GM18868 (cell line): ENCODE measurements around the gene SKAP1.
"Not testable (repeated sequence)": the region's sequence is repeated elsewhere in the genome, so short reads cannot be mapped to it uniquely, and the experiment has no call there.

Source experiments
- ATAC-seq: cut with Tn5 transposase; IDR thresholded peaks from one replicate; pipeline ENCODE4 v1.9.1; 2021; ENCODE audit warnings: mild to moderate bottlenecking, moderate library complexity; ENCODE audit not compliant: unreplicated experiment

The SKAP1 gene

GRCh38 chr17:48413613-48414405 lies 16.2 kb downstream of the SKAP1 start:
- ATAC-seq, result no peak

- ATAC-seq, result no peak
These were observed 17.2 kb downstream of the SKAP1 start for GRCh38 chr17:48412841-48413240.

- ATAC-seq, result not testable (repeated sequence)
These were observed 19.2 kb downstream of the SKAP1 start for GRCh38 chr17:48410821-48411220.

- no peak for ATAC-seq
These were observed 20.4 kb downstream of the SKAP1 start for GRCh38 chr17:48409607-48410006.

DNA sequence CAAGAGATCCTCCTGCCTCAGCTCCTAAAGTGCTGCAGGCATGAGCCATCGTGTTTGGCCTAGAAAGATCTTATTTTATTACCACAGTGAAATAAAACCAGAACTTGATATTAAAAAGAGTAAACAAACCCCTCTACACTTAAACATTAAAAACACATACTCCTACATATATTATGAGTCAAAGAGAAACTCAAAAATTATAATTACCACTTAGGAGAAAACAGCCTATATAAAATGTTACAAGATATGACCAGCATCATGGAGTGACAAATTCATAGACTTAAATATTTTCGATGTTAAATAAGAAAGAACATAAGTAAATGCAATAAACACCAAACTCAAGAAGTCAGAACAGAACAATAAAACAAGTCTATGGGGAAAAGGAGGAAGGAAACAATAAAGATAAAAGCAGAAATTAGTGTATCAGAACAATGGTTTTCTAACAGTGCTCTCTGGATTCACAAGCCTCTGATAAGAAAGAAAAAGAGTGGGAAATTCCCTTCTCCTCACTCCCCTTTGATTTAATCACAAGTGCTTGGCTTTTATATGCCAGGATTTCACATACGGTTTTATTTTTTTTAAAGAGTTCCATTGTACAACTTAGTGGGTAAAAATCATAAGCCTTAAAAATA lies 23.0 kb downstream of the SKAP1 start:
- ATAC-seq, result no peak

- no peak for ATAC-seq
These were observed 35.2 kb downstream of the SKAP1 start for GRCh38 chr17:48394821-48395220.

DNA sequence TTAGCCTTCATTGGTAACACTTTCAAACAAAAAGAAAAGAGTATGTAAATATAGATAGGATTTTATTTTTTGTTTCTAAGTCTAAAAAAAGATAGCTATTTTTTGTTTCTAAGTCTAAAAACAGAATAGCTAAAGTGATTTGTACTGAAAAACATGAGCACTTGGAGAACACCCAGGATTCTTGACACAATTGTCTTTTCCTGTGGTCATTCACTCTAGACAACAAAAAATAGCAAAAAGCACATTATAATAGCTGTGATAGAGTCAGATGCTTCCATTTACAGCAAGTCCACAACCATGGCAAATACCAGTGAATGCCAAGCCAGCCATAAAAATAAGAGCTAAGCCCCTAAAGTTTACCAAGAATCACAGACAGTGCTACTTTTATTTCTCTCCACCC lies 36.7 kb downstream of the SKAP1 start:
- no peak for ATAC-seq

DNA sequence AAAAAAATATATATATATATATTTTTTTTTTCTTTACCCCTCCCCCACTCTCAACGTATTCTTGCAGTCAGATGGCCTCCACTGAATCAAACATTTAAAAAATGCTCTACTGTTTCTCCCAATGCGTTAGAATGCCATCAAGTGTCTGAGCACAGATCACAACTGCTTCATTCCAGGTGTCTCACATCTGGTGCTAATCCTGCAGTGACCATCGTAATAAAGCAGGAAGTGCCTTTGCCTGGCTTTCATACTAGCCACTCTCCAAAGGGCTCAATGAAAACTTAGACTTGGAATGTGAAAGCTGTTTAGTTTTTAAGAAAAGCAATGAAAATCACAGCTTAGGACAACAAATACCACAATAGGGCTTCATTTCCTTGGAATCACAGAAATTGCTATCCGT lies 37.2 kb downstream of the SKAP1 start:
- ATAC-seq, result no peak

- no peak for ATAC-seq
These were observed 38.6 kb downstream of the SKAP1 start for GRCh38 chr17:48391444-48391843.

GRCh38 chr17:48389903-48390302 lies 40.1 kb downstream of the SKAP1 start:
- ATAC-seq, result no peak

DNA sequence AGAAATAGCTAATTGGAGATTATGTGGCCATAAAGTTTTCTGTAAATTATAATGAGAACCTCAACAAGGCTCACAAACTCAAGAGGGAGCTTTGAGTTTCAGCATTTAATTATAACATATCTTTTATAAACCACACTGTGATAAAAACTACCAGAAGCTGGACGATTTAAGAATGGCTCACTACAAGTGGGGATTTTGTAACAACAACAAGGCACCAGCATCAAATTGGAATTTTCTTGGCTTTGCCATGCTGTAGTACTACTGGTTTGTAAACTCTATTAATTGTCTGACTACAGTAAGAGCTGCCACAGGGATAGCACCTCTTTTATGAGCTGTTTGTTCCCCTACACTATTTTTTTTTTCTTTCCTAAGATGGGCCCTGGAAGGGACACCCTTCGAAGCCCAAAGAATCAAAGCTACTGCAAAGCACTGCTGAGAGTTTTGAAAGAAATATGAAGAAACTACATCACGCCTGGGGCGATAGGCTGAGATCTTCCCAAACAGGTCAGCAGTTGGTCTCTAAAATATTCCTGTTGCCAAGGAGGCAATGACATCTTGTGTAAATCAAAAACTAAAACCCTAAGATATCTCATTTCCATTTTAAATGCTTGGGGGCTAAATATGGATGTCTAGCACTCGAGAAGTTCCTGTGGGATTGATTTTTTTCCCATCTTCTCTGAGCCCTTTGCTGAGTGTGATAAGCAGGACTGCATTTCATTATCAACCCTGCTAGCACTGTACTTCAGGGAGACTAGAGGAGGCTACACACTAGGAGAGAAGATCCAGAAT lies 40.9 kb downstream of the SKAP1 start:
- no peak for ATAC-seq

GRCh38 chr17:48386826-48387225 lies 43.2 kb downstream of the SKAP1 start:
- ATAC-seq, result no peak

DNA sequence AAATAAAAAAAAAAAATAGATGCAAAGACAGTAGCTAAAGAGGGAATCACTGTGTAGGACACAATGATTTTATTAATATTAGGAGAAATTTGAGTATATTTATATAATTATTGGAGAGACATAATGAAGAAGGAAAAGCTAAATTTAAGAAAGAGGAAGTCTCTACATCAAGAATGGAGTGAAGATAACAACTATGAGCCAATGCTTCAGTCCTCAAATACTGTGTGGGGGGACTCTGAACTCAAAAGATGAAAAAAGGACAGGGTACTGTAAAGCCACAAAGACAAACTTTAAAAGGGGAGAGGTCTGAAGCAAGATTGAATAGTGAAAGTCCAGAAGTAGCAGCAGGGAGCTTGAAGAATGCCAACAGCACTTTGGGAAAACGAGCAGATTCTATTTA lies 44.7 kb downstream of the SKAP1 start:
- no peak for ATAC-seq

DNA sequence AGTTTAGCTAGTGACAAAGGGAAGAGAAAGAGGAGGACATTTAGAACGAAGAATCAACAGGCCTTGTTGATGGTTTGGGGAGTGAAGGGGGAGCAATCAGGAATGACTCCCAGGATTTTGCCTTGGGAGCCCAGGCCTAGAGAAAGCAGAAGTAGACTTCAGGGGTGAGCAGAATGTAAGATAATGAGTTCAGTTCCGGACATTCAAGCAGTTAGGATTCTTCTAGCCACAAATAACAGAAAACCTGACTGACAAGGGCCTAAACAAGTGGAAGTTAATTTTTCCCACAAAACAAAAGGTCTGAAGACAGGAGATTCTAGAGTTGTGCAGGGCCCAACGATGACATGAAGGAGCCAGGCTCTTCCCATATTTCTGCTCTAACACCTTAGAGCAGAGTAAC lies 45.9 kb downstream of the SKAP1 start:
- ATAC-seq, result no peak

GRCh38 chr17:48382989-48383388 lies 47.0 kb downstream of the SKAP1 start:
- ATAC-seq, result no peak

DNA sequence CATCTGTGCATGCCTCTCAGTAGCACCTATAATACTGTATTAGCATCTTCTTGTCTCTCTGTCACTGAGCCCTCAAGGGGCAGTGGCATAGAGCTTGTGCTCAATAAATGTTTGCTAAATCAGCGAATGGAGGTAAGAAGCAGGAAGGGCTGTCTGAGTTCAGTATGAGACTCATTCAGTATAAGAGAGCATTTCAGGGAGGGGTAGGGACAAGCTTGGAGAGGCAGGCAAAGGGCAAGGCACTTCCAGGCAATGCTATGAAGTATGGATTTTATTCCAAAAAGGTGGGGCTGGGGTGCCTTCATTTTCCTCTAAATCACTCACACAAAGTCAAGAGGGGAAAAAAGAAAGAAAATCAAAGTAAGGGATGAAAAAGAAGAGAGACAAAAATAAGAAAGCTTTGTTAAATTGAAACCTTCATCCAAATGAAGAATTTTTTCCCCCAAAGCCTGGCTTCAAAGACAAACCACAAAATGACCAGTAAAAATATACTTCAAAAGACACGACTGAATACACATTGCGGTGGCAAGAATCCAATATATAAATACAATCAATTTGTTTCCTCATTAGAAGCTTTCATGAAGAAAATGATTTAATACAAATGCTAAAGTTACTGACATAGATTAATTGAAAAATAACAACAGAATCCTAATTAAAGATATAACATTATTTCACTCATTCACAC lies 51.2 kb downstream of the SKAP1 start:
- no peak for ATAC-seq

DNA sequence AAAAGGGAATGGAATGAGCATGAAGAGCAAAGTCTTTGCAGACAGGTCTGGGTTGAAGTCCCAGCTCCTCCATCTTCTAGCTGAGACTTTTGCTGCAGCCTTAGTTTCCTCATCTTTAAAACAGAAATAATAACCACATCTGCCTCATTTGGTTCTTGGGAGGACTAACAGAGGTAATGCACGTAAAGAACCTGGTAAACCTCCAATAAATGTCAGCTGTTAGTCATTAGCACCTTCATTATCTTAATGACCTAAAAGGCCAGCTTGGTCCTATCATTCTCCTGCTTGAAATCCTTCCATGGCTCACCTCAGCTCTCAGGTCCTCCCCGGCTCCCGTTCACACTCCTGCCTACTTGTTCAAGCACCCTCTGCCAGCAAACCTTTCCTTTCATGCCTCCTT lies 51.8 kb downstream of the SKAP1 start:
- no peak for ATAC-seq

GRCh38 chr17:48376682-48377325 lies 53.2 kb downstream of the SKAP1 start:
- ATAC-seq, result no peak

DNA sequence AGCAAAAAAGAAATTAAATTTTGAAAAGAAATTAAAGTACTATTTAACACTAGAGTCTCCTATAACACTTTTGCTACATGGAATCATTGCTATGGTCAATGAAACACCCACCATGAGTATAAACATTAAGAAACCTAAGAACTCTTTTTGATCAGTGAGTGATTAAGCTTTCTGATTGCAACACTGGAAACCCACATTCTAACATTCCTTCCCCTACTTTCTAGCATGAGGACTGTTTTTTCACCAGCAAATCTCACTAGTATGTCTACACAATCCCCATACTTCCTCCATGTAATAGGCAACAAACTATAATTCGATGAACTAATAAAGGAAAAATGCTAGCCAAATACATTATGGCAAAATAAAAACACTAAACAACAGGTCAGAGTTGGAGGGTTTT lies 54.7 kb downstream of the SKAP1 start:
- no peak for ATAC-seq

DNA sequence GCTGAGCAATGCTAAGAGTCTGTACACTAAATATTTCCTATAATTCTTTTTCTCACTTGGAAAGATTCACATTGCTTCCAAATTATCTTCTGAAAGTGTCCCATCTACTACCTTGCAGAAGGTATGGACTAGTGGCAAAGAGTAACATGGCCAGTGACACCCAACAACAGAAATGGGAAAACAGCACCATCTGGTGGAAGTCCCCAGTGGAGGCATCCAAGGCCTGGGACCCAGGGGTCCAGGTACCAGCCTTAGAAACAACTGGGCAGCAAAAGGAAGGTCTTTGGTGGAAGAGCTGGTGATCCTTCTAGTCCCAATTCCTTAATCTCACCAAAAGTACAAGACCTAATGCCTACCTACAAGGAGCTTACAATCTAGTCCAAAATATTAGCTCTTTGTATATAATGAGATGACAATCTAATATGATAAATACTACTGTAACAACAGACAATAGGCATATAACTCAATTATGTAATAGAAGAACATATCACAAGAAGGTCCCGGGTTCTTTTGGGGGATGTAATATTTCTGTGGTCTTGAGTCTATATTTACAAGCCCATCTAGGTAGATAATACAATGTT lies 55.3 kb downstream of the SKAP1 start:
- no peak for ATAC-seq
